ENCODE measurements around the gene MAPK1.

MAPK1 gene

DNA sequence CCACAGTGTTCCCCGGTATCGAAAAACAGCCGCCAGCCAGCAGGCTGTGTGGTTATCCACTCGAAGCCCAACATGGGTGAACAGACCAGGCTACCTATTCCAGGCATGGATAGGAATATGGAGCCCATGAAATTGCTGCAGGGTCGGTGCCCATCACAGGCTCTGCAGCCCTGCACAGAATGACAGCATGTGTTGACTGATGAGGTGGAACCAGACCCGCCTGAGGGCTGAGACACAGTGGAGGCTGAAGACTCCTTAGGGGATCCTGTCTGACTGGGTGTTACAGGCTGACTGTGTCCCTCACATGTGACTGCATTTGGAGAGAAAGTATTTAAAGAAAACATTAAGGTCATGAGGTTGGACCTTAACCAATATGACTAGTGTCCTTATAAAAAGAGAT lies 125.7 kb downstream of the MAPK1 start:
- FAIRE-seq = no peak
- DNase-seq (ENCODE audit: insufficient read length, low spot score) = no peak
- no peak for TF ChIP-seq CTCF (IDR thresholded peaks at IDR 0.05; ENCODE audit: insufficient read depth, missing control alignments)

DNA sequence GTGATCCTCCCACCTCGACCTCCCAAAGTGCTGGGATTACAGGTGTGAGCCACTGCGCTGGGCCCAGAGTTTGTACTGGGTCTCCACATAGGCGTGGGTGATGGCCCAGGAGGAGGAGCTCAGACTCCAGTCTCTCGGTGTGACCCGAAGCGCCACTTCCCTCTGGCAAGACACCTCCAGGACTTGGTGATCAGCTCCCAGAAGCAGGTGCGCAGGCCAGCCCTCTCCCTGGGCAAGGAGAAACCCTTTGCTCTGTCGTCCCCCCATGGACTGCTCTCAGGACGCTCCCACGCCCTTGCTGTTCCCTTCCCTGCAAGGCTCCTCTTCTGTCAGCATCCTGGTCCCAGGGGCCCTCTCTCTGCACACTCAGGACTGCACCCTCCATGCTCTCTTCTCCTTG lies 126.4 kb downstream of the MAPK1 start:
- FAIRE-seq (no peak), DNase-seq (ENCODE audit: insufficient read length, low spot score) (no peak)
- no peak for TF ChIP-seq CTCF (IDR thresholded peaks at IDR 0.05; ENCODE audit: insufficient read depth, missing control alignments)

- no peak for DNase-seq (ENCODE audit: insufficient read length, low spot score)
- TF ChIP-seq CTCF (IDR thresholded peaks at IDR 0.05; ENCODE audit: insufficient read depth, missing control alignments) = no peak
- no peak for FAIRE-seq
These were observed 127.5 kb downstream of the MAPK1 start for GRCh38 chr22:21739828-21740377.

DNA sequence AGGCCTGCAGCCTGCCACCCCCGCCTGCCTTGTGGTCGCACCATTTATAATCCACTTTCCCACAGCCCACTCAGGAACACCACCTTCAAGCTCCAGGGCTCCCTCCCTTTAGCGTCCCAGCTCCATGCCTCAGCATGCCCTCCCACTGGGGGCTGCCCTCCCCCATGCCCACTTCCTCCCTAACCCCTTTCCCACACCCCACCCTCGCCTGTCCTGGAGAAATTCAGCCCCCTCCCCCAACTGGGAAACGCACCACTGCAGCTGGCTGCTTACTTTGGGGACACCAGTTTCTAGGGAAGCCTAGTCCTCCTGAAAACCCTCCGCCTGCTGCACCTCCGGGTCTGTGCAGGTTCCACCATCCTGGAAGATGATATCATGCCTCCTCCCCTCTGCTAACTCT lies 128.5 kb downstream of the MAPK1 start:
- no peak for TF ChIP-seq CTCF (IDR thresholded peaks at IDR 0.05; ENCODE audit: insufficient read depth, missing control alignments)
- FAIRE-seq (no peak), DNase-seq (ENCODE audit: insufficient read length, low spot score) (no peak)

GRCh38 chr22:21738081-21738480 lies 129.4 kb downstream of the MAPK1 start:
- no peak for TF ChIP-seq CTCF (IDR thresholded peaks at IDR 0.05; ENCODE audit: insufficient read depth, missing control alignments)
- DNase-seq (ENCODE audit: insufficient read length, low spot score) (no peak), FAIRE-seq (no peak)

DNA sequence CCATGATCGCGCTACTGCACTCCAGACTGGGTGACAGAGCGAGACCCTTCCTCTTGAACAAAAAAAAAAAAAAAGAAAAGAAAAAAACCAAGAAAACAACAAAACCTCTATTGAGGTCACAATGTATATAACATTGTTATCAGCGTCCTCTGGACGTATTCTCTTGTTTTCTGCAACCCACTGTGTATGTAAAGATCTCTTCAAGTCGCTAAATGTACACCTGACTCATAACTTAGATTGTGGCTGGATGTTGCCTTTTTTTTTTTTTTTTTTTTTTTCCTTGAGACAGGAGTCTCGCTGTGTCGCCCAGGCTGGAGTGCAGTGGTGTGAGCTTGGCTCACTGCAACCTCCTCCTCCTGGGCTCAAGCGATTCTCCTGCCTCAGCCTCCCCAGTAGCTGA lies 130.5 kb downstream of the MAPK1 start:
- FAIRE-seq = no peak
- TF ChIP-seq CTCF (IDR thresholded peaks at IDR 0.05; ENCODE audit: insufficient read depth, missing control alignments) = no peak
- DNase-seq (ENCODE audit: insufficient read length, low spot score) = no peak

GRCh38 chr22:21736084-21736642 lies 131.3 kb downstream of the MAPK1 start:
- DNase-seq (ENCODE audit: insufficient read length, low spot score) = no peak
- no peak for TF ChIP-seq CTCF (IDR thresholded peaks at IDR 0.05; ENCODE audit: insufficient read depth, missing control alignments)
- FAIRE-seq = no peak
